GM20000 (cell line): ENCODE measurements around the gene ADPRM.

Source experiments
- DNase-seq: peaks from one replicate; pipeline ENCODE4 v3.0.0; 2012; ENCODE audit warnings: low spot score
- TF ChIP-seq, protein P1 (sequence below): IDR thresholded peaks from 2 replicates; pipeline ENCODE4 v1.5.1; 2012; ENCODE audit warnings: mild to moderate bottlenecking, control low read depth; ENCODE audit errors: extremely low read depth, missing control alignments

Gene ADPRM

DNA sequence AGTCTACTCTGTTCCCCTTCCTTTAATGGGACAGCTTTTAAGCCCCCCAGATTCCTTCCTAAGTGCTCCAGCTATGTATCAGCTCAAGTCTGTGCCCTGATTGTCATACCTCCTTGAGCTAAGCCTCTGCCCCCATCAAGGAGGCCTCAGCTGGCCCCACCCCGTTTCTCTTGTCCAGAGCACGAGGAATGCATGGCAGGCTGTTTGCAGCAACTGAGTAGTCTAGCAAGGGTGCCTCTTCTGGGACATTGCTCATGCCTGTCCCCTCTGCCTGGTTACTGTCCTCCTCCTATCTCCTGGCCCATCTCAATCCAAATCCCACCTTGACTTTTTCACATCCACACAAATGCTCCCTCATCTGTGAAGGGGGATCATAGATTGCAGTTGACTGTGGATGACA, 60.3 kb downstream of the ADPRM start:
- TF ChIP-seq, protein P1, sequence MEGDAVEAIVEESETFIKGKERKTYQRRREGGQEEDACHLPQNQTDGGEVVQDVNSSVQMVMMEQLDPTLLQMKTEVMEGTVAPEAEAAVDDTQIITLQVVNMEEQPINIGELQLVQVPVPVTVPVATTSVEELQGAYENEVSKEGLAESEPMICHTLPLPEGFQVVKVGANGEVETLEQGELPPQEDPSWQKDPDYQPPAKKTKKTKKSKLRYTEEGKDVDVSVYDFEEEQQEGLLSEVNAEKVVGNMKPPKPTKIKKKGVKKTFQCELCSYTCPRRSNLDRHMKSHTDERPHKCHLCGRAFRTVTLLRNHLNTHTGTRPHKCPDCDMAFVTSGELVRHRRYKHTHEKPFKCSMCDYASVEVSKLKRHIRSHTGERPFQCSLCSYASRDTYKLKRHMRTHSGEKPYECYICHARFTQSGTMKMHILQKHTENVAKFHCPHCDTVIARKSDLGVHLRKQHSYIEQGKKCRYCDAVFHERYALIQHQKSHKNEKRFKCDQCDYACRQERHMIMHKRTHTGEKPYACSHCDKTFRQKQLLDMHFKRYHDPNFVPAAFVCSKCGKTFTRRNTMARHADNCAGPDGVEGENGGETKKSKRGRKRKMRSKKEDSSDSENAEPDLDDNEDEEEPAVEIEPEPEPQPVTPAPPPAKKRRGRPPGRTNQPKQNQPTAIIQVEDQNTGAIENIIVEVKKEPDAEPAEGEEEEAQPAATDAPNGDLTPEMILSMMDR = no peak
- no peak for DNase-seq

DNA sequence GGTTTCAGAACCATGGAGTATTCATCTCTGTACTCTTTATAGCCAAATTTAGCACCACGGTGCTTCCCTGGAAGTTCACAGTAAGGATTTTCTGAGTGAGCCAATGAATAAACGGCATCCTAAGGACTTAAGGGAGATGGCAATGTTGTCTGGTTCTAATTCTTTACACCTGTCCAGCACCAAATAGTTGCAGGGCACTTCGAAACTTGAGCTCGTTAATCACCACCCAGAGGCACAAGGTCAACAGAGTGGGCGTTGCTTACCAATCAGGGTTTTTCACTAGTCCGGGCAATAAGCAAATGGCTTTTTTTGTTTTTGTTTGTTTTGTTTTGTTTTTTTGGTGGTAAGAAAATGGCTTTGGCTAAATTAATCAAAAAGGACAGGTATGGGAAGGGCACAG, 60.7 kb downstream of the ADPRM start:
- no peak for DNase-seq

More for the DNA sequence above, 60.7 kb downstream of the ADPRM start:
- TF ChIP-seq, protein P1 = no peak
